K562 (cell line): ENCODE results near the gene KRT72. TPM values are rescaled to one million over a fixed set of nuclear protein-coding genes. Genes with fewer than 3 reads are reported as not detected.
A peak's percentile ranks its signal among the peaks of the same experiment; 100 is the strongest.

Source experiments
- ATAC-seq: fragments of 200-7000 bp; cut with Tn5 transposase; 3 replicates; pipeline ENCODE4 v1.9.1; 2020; ENCODE audit warnings: moderate library complexity
- BruUV-seq: library from RNA; stranded (reverse); fragments of 400-500 nt; replicated peaks from 2 replicates; lab custom pipeline; 2021; lab: Mats Ljungman, UMichigan
- CTCF ChIA-PET: fragments of 300-600 bp; formaldehyde crosslinking; extraction: SDS; loops from one replicate; lab custom pipeline; 2021; ENCODE audit warnings: low intra/inter-chr PET ratio; lab: Yijun Ruan, JAX
- POLR2A ChIA-PET: fragments of 300-600, 350-650 bp; sonication (Branson Sonifier 250); formaldehyde crosslinking; extraction: SDS; loops from one replicate; lab custom pipeline; 2021; ENCODE audit warnings: antibody characterized with exemption, inconsistent platforms; lab: Yijun Ruan, JAX
- DNase-seq, 4 experiments: peaks; one replicate each; pipeline versions ENCODE4 v3.0.0 to v3.0.0-alpha.2; 2011 to 2018; ENCODE audit warnings: low spot score in 3 of 4, mixed read lengths in 3 of 4; ENCODE audit errors: extremely low read depth in 1 of 4
- FAIRE-seq: peaks from 2 replicates; lab custom pipeline; 2011; peaks lifted over from hg19 to GRCh38; lab: Jason Lieb, UNC
- H2AFZ ChIP-seq: 2 replicates; pipeline ENCODE4 v1.6.0; 2011; ENCODE audit warnings: low read depth, low read length, control low read depth, inconsistent platforms
- H3K27ac ChIP-seq: fragments of 200-600 bp; 3 replicates; pipeline ENCODE4 v1.8.0; 2011; ENCODE audit warnings: low read depth, mild to moderate bottlenecking, control low read depth, inconsistent platforms, low read length, moderate library complexity, mixed read lengths; ENCODE audit errors: extremely low read depth
- H3K27me3 ChIP-seq, 2 experiments: fragments of 300-600 bp in 1 of 2; 2 replicates in 1 of 2; 3 replicates in 1 of 2; pipeline versions ENCODE4 v1.6.0 to v1.8.0; 2011; ENCODE audit warnings: inconsistent platforms in 2 of 2, low read length in 2 of 2, mild to moderate bottlenecking in 1 of 2, mixed read lengths in 1 of 2, moderate library complexity in 1 of 2; ENCODE audit not compliant: control insufficient read depth in 2 of 2, insufficient read depth in 2 of 2
- H3K36me3 ChIP-seq: fragments of 300-600 bp; 3 replicates; pipeline ENCODE4 v1.8.0; 2011; ENCODE audit warnings: mild to moderate bottlenecking, low read length, inconsistent platforms; ENCODE audit not compliant: control insufficient read depth, insufficient read depth
- H3K4me1 ChIP-seq, 2 experiments: fragments of 200-600 bp in 1 of 2; replicated peaks in 1 of 2; 2 replicates in 1 of 2; 3 replicates in 1 of 2; pipeline versions ENCODE4 v1.5.1 to v1.8.0; 2011; ENCODE audit warnings: inconsistent platforms in 2 of 2, low read length in 2 of 2, mild to moderate bottlenecking in 1 of 2, mixed read lengths in 1 of 2, moderate library complexity in 1 of 2; ENCODE audit not compliant: control insufficient read depth in 2 of 2, insufficient read depth in 2 of 2
- H3K4me2 ChIP-seq: 2 replicates; pipeline ENCODE4 v1.6.1; 2011; ENCODE audit warnings: low read length, control low read depth, inconsistent platforms, mixed read lengths; ENCODE audit not compliant: insufficient read depth
- H3K4me3 ChIP-seq: fragments of 200-600 bp; sonication (generic), shearing (Covaris generic); 2 replicates; pipeline ENCODE4 v1.5.1; 2016; ENCODE audit warnings: control low read depth, inconsistent platforms
- H3K79me2 ChIP-seq: fragments of 200-600 bp; 3 replicates; pipeline ENCODE4 v1.8.0; 2011; ENCODE audit warnings: low read length, inconsistent platforms; ENCODE audit not compliant: control insufficient read depth, insufficient read depth
- H3K9ac ChIP-seq, 2 experiments: 2 replicates each; pipeline versions ENCODE4 v1.6.0 to v1.6.1; 2011; ENCODE audit warnings: low read depth in 2 of 2, low read length in 2 of 2, control low read depth in 1 of 2, inconsistent platforms in 1 of 2, mild to moderate bottlenecking in 1 of 2, mixed read lengths in 1 of 2; ENCODE audit not compliant: insufficient read depth in 1 of 2
- H3K9me1 ChIP-seq: one replicate; pipeline ENCODE4 v1.6.0; 2011; ENCODE audit warnings: inconsistent platforms, mild to moderate bottlenecking, low read length, moderate library complexity; ENCODE audit not compliant: control insufficient read depth, insufficient read depth
- H3K9me3 ChIP-seq: replicated peaks from 2 replicates; pipeline ENCODE4 v1.5.1; 2011; ENCODE audit warnings: low read depth, low read length, inconsistent platforms; ENCODE audit not compliant: control insufficient read depth, insufficient read depth
- H4K20me1 ChIP-seq: replicated peaks from 2 replicates; pipeline ENCODE4 v1.6.1; 2011; ENCODE audit warnings: low read length, inconsistent platforms, mixed read lengths; ENCODE audit not compliant: control insufficient read depth, insufficient read depth
- EP300 ChIP-seq: IDR thresholded peaks from 2 replicates; pipeline ENCODE4 v1.6.1; 2012; ENCODE audit warnings: low read length, improper control_type of control experiment
- ETS2 ChIP-seq: IDR thresholded peaks from 2 replicates; pipeline ENCODE4 v1.6.1; 2016; ENCODE audit warnings: borderline replicate concordance, missing genetic modification characterization, mild to moderate bottlenecking, moderate library complexity, missing compliant biosample characterization; ENCODE audit not compliant: poor library complexity, severe bottlenecking
- ETV1 ChIP-seq: fragments of 450-650 bp; conservative IDR thresholded peaks from 2 replicates; pipeline ENCODE4 v1.6.1; 2016; ENCODE audit warnings: missing genetic modification characterization, control low read depth, low read depth, missing compliant biosample characterization
- GATA2 ChIP-seq: sonication (generic); formaldehyde crosslinking; IDR thresholded peaks from 2 replicates; pipeline ENCODE4 v1.4.0; 2020; ENCODE audit warnings: mild to moderate bottlenecking, missing genetic modification reagents
- IFI16 ChIP-seq: fragments of 250-450 bp; sonication (Bioruptor Pico); IDR thresholded peaks from 2 replicates; pipeline ENCODE4 v2.1.2; 2022; ENCODE audit warnings: mild to moderate bottlenecking, inconsistent platforms
- PHTF2 ChIP-seq: fragments of 250-450 bp; sonication (Bioruptor Pico); IDR thresholded peaks from 2 replicates; pipeline ENCODE4 v1.5.0; 2021; ENCODE audit warnings: mild to moderate bottlenecking
- PTTG1 ChIP-seq: fragments of 450-650 bp; IDR thresholded peaks from 2 replicates; pipeline ENCODE4 v1.6.1; 2016; ENCODE audit warnings: low read depth, mild to moderate bottlenecking, missing genetic modification characterization, missing compliant biosample characterization
- SLC30A9 ChIP-seq: fragments of 250-450 bp; sonication (Bioruptor Pico); IDR thresholded peaks from 2 replicates; pipeline ENCODE4 v1.8.0; 2022; ENCODE audit warnings: mild to moderate bottlenecking, moderate library complexity
- SMC3 ChIP-seq: conservative IDR thresholded peaks from 2 replicates; pipeline ENCODE4 v1.6.1; 2011; ENCODE audit warnings: low read depth, low read length, improper control_type of control experiment; ENCODE audit not compliant: insufficient read depth
- STAT6 ChIP-seq: sonication (generic); formaldehyde crosslinking; IDR thresholded peaks from 2 replicates; pipeline ENCODE4 v1.8.1; 2023; ENCODE audit warnings: mild to moderate bottlenecking, missing genetic modification reagents
- ZBTB17 ChIP-seq: fragments of 450-650 bp; formaldehyde crosslinking; IDR thresholded peaks from 2 replicates; pipeline ENCODE4 v1.4.0; 2020; ENCODE audit warnings: mild to moderate bottlenecking
- ZBTB2 ChIP-seq: fragments of 450-650 bp; IDR thresholded peaks from 2 replicates; pipeline ENCODE4 v1.6.1; 2016; ENCODE audit warnings: antibody characterized with exemption
- ZNF197 ChIP-seq: fragments of 200-800 bp; sonication (Bioruptor generic); IDR thresholded peaks from 2 replicates; pipeline ENCODE4 v1.6.1; 2016; ENCODE audit warnings: low read depth, missing genetic modification characterization, missing compliant biosample characterization
- ZNF253 ChIP-seq: fragments of 250-450 bp; sonication (Bioruptor Pico); conservative IDR thresholded peaks from 2 replicates; pipeline ENCODE4 v1.6.1; 2021; ENCODE audit warnings: mild to moderate bottlenecking
- WGBS: fragments of 100-300 bp; shearing (Covaris generic); methylation state at CpG from one replicate; pipeline ENCODE4 v1.1.6; 2016; ENCODE audit warnings: low coverage, mixed read lengths; ENCODE audit not compliant: insufficient coverage; ENCODE audit errors: missing lambda C conversion rate; 5-methylcytosine and 5-hydroxymethylcytosine counted together
- in situ Hi-C: fragments of 300-500 bp; cut with MboI; formaldehyde crosslinking; loops from 4 replicates; pipeline ENCODE4 v1.15.0; 2018; ENCODE audit warnings: inconsistent platforms, mixed read lengths
- intact Hi-C: fragments of 100-400 bp; cut with micrococcal nuclease; formaldehyde crosslinking; loops from 2 replicates; pipeline ENCODE4 v1.14.2; 2022
- polyA plus RNA-seq, 8 experiments: library from polyadenylated mRNA; depleted of rRNA in 4 of 8; stranded (reverse) in 5 of 8; unstranded in 3 of 8; fragments of >200 nt; fragmentation: Nextera tagmentation in 2 of 8; fragmentation: Illumina TruSeq in 1 of 8; extraction: Ambion mirVana in 2 of 8; extraction: Trizol in 1 of 8; gene quantifications; 2 replicates each; pipeline versions ENCODE4 v1.2.1 to v1.2.3, GENCODE V29; 2011 to 2014; ENCODE audit warnings: inconsistent platforms in 1 of 8, missing spikeins in 1 of 8
- total RNA-seq, 7 experiments: library from RNA; depleted of rRNA in 6 of 7; stranded (reverse); fragments of >200 nt in 6 of 7; fragmentation: Illumina TruSeq in 2 of 7; extraction: Trizol in 2 of 7; gene quantifications; 2 replicates each; pipeline versions ENCODE4 v1.2.1 to v1.2.3, GENCODE V29; 2011 to 2021; ENCODE audit warnings: low replicate concordance in 1 of 7

Gene KRT72
- total and polyA plus RNA-seq, 9 of the 15 experiments (the other 6 are each of a cell fraction or from before 2014, with no cell fraction given) = not detected

- TF ChIP-seq ETS2 (tag) (no peak), ZNF197 (no peak), ZNF253 (CRISPR knock-in tag) (no peak), STAT6 (CRISPR knock-in tag) (no peak), SMC3 (0 out of 2 replicates have a peak, but pooled peaks have one; percentile 12), ETV1 (no peak)
- TF ChIP-seq, all 486 proteins: peak for 5
These were observed 15.3 kb downstream of the KRT72 start (continued) for GRCh38 chr12:52585946-52586345.

GRCh38 chr12:52585066-52585465 is 16.2 kb downstream of the KRT72 start:
- Histone ChIP-seq H3K4me3 (no peak overlapping the region), H3K9me1 (no peaks in the 10 kb centered on the region), H3K9me3 (no peaks in the 10 kb centered on the region), H4K20me1 (peaks cover 5% of the 10 kb centered on the region), H3K9ac (no peak overlapping the region), H3K79me2 (no peaks in the 10 kb centered on the region), H3K4me2 (no peak overlapping the region), H3K36me3 (no peaks in the 10 kb centered on the region), H2AFZ (no peak overlapping the region), H3K27ac (no peak overlapping the region), H3K4me1 (peaks cover 0 to 6% of the 10 kb centered on the region in 2 experiments; a peak in 1 of 5 replicates), H3K27me3 (peaks cover 9 to 39% of the 10 kb centered on the region in 2 experiments; a peak in 3 of 5 replicates)
- DNase-seq = no peak
- no TSS peak for BruUV-seq
- ChIA-PET CTCF (interaction anchor here (0.9 to 4.5 kb wide), 3 partner anchors 285 to 295 kb away, joined by 3 to 49 read pairs (median 34); no protein-coding TSS in a partner anchor), POLR2A (interaction anchor here (0.7 to 0.8 kb wide), 2 partner anchors 9 to 26 kb away, joined by 3 read pairs; no protein-coding TSS in a partner anchor)
- TF ChIP-seq IFI16 (no peak), SLC30A9 (CRISPR knock-in tag) (no peak), ZBTB2 (no peak), GATA2 (CRISPR knock-in tag) (no peak), PTTG1 (tag) (no peak), EP300 (no peak), ZBTB17 (no peak), PHTF2 (CRISPR knock-in tag) (no peak)
- ATAC-seq = no peak
- intact Hi-C loops (loop anchor here (5.0 to 10.0 kb wide), 4 partner anchors 77 to 430 kb away; no protein-coding TSS in a partner anchor), in situ Hi-C loops (loop anchor here (5.0 kb wide), 1 partner anchor 397 kb away; no protein-coding TSS in a partner anchor)
- no peak for FAIRE-seq
- 18% methylated on average over 3 of the region's 3 CpGs for WGBS
